Panc1 (cell line): ENCODE data around the gene SPAG5.

Source experiments
- CTCF ChIP-seq: fragments of 450-650 bp; IDR thresholded peaks from 2 replicates; pipeline ENCODE4 v1.5.1; 2017; ENCODE audit warnings: mild to moderate bottlenecking
- REST ChIP-seq, 2 experiments: IDR thresholded peaks; 2 replicates each; pipeline ENCODE4 v1.6.1; 2011 to 2012; ENCODE audit warnings: low read depth in 2 of 2, control low read depth in 1 of 2, low read length in 1 of 2, mild to moderate bottlenecking in 1 of 2, moderate library complexity in 1 of 2; ENCODE audit not compliant: insufficient read depth in 1 of 2
- SIN3A ChIP-seq: IDR thresholded peaks from 2 replicates; pipeline ENCODE4 v1.6.1; 2012; ENCODE audit warnings: low read depth, mild to moderate bottlenecking, low read length, moderate library complexity, borderline replicate concordance; ENCODE audit not compliant: insufficient read depth

DNA sequence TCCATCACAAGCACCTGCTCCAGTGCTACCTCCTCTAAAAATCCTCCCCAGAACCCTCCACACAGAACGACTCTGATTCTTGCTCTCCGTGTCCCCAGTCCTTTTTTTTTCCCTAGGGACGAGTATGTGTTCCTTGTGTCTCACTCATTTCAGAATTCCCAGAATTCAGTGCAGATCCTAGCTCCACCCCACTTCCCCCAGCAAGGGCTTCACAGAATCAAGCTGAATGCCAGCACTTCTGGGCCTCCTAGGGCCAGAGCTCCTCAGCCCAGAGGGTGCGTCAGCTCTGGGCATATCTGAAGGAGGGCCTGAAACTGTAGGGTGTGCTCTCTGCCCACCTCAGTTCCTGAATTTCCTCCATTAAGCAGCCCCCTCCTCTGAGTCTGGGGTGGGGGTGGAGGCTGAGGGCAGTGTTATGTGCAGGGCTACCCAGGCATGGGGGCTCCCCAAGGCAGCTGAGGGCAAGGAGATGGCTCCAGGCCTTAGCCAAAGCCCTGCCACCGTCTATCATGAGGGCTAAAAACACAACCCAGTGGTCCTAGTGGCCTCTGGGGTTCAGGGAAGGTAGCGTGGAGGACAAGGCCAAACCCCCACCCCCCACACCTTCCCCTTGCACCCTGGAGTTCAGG is 52.9 kb downstream of the SPAG5 start:
- TF ChIP-seq CTCF (no peak), REST (IDR thresholded peaks at IDR 0.05; ENCODE audit: insufficient read depth in 1 of 2, low read depth in 2 of 2, low read length in 1 of 2) (no peak), SIN3A (no peak)
